HTR-8/SVneo (cell line): ENCODE measurements around the gene AKR1C1.
"Not testable (repeated sequence)": the region's sequence is repeated elsewhere in the genome, so short reads cannot be mapped to it uniquely, and the experiment has no call there.

ENCODE experiments used
- DNase-seq: peaks from one replicate; pipeline ENCODE4 v3.0.0; 2011; ENCODE audit warnings: low spot score, mixed read lengths; ENCODE audit not compliant: insufficient read length
- FAIRE-seq: peaks from 2 replicates; lab custom pipeline; 2011; peaks lifted over from hg19 to GRCh38; lab: Jason Lieb, UNC

AKR1C1 gene

GRCh38 chr10:5012595-5012994, 49.4 kb downstream of the AKR1C1 start:
- no peak for FAIRE-seq

GRCh38 chr10:5013385-5013784, 50.2 kb downstream of the AKR1C1 start:
- FAIRE-seq (no peak), DNase-seq (no peak)

More at GRCh38 chr10:5012595-5012994, 49.4 kb downstream of the AKR1C1 start:
- DNase-seq, result no peak

DNA sequence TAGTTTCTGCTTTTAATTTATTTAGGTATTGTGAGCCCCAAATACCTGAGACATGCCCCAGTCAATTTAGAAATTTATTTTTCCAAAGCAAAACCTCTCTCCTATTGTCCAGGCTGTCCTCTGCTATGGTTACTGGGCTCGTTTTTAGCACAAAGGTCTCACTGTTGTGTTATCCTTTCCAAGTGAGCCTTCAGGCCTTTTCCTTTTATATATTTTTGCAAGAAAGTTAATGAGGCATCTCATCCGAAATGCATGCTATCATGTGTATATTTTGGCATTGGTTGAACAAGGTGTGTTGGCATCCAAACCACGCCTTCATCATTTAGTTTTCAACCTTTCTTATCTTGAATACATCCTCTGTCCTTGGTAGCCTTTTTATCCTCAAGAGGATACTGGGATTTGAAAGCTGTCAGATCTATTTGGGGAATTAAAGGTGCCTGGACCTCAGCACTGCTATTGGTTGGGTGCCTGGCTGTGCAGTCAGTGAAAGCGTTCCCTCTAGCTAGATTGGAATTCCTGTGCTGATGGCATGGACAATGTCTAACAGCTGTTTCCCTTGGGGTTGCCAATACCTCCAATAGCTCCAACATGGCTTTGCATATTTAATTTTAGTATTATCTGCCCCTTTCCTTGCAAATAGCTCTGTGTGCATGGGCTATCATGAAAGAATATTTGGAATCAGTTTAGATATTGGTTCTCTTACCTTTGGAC, 51.1 kb downstream of the AKR1C1 start:
- not testable (repeated sequence) for DNase-seq, FAIRE-seq

GRCh38 chr10:5014936-5015335, 51.7 kb downstream of the AKR1C1 start:
- FAIRE-seq, result no peak
- no peak for DNase-seq

DNA sequence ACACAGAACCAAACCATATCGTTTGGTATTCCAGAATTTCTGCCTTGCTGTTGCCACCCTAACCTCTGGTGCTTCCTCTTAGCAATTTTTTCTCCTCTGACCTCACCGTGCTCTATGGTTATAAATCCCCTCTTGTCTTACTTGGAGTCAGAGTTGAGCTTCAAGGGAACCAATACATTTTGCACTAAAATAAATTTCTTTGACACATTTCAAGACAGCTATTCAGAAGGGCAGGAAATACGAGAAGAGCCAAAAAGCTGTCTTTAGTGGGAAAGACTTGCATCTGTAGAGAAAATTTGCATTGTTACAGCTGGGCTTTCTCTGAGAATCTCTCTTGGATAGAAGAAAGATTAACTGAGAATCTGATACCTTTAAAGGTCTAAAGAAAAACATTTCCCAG, 54.9 kb downstream of the AKR1C1 start:
- DNase-seq (no peak), FAIRE-seq (no peak)

DNA sequence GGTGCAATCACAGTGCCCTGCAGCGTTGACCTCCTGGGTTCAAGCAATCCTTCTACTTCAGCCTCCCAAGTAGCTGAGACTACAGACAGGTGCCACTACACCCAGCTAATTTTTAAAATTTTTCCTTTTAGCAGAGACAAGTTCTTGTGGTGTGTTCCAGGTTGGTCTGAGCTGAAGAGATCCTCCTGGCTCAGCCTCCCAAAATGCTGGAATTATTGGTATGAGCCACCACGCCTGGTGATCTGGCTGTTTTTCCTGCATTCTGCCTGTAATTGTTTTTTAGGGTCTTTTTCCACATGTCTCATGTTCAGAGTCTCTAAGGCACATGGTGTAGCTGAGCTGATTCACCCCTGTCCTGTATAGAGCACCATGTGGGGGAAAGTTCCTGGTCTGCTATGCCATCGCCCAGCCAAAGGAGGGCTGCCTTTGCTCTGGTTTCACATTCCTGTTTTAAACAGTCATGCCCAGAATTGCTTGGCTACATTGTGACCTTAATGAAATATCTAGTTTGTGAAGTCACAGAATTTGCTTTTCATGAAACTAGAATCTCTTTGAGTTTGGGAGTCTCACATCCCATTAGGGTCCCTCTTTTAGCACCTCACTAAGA, 55.6 kb downstream of the AKR1C1 start:
- FAIRE-seq, DNase-seq: not testable (repeated sequence)

- DNase-seq, FAIRE-seq: not testable (repeated sequence)
These were observed 56.8 kb downstream of the AKR1C1 start for GRCh38 chr10:5019770-5020612.

DNA sequence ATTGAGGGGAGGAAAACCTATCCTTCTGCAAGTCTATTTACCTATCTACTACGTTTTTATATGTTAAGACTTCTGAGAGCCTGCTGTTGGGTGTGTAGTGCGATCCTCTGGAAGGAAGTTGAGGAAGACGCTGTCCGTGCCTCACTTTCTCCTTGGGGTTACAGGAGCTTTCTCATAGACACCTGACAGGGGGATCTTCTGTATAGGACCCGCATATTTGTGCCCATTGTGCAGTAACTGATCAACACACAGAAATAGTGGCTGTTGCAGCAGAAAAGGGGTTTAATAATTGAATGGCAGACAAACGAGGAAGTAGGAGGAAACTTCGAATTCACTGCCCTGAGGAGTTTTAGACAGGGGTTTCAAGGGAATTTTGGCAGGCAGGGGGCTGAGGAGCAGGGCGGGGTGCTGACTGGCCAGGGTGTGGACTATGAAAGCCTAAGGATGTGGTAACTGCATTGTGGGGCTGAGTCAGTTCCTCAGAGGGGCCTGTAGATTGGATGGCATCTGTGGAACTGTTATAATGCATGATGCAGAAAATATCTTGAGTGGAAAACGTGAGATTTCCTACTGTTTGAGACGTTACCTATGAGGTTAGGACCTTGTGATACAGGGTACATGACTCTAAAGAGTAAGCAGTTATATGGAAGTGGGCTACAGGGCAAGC, 58.5 kb downstream of the AKR1C1 start:
- DNase-seq, FAIRE-seq: not testable (repeated sequence)

DNA sequence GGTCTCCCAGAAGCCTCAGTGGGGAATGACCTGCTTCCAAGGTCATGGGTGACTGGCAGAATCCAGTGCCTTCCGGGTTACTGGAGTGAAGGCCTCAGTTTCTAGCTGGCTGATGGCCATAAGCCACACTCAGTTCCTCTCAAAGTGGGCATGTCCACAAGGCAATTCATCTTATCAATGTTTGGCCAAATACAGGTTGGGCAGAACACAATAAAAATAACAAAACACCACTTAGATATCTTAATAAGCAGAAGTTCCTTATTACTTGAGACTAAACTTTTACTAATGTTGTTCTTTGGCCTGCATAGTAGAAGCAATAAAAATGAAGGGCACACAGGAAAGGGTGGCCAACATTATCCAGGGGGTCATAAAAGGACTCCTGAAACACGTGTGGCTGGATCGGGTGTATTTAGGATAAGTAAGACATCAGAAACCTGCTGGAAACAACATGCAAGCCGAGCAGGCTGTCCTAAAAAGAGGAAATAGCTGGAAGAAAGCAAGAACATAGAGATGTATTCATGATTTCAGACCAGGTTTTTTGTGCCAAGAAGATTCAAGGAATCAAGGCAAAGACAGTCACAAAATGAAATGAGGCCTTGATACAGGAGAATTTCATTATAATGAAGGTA, 60.1 kb downstream of the AKR1C1 start:
- DNase-seq (no peak), FAIRE-seq (no peak)

- FAIRE-seq, DNase-seq: not testable (repeated sequence)
These were observed 62.3 kb downstream of the AKR1C1 start for GRCh38 chr10:5025461-5025881.

DNA sequence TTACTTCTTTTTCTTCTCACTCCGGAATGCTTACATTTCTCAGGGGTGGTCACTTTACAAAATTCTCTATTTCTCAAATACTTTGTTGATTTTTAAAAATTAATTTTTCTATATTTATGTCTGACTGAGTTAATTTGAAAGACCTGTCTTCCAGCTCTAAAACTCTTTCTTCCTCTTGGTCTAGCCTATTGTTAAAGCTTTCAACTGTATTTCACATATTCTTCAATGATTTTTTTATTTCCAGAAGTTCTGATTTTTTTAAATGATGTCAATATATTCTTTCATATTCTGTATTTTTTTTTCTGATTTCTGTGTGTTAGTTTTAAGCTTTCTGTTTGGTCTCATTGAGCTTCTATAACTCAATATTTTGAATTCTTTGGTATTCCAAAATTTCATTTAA, 67.8 kb downstream of the AKR1C1 start:
- FAIRE-seq, result no peak
- no peak for DNase-seq

- FAIRE-seq, DNase-seq: not testable (repeated sequence)
These were observed 68.4 kb downstream of the AKR1C1 start for GRCh38 chr10:5031588-5031987.

DNA sequence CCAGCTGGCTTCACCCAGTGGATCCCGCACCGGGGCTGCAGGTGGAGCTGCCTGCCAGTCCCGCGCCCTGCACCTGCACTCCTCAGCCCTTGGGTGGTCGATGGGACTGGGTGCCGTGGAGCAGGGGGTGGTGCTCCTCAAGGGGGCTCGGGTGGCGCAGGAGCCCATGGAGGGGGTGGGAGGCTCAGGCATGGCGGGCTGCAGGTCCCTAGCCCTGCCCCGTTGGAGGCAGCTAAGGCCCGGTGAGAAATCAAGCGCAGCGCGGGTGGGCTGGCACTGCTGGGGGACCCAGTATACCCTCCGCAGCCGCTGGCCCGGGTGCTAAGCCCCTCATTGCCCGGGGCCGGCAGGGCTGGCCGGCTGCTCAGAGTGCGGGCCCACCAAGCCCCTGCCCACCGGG, 69.2 kb downstream of the AKR1C1 start:
- DNase-seq, FAIRE-seq: not testable (repeated sequence)
